Activated CD8-positive, alpha-beta memory T cell treated with anti-CD3 and anti-CD28 coated beads, Interleukin-2, amount 50 U/mL, for 24 hours (primary cell): ENCODE measurements around the gene KRT86.
"Not testable (repeated sequence)": the region's sequence is repeated elsewhere in the genome, so short reads cannot be mapped to it uniquely, and the experiment has no call there.

ENCODE experiments used
- DNase-seq: peaks from one replicate; pipeline ENCODE4 v3.0.0-alpha.2; 2020; ENCODE audit errors: extremely low read depth

Gene KRT86

DNA sequence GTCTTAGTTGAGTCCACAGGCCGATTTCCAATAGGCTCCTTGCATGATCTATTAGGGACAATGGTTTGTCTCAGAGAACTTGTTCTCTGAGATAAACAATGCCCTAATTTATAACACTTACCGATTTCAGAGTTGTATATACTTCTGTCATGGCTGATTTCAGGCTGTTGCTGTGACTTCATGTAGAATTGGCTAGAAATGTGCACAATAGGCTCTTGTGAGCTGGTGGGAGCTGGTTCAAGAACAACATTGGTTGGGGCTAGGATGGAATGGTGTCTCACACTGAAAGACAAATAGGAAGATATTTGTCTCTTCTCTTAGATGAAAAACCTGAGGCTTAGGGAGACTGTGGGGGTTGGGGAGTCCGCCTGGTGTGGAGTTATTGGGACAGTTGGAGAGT, 6.7 kb upstream of the KRT86 start:
- no peak for DNase-seq

DNA sequence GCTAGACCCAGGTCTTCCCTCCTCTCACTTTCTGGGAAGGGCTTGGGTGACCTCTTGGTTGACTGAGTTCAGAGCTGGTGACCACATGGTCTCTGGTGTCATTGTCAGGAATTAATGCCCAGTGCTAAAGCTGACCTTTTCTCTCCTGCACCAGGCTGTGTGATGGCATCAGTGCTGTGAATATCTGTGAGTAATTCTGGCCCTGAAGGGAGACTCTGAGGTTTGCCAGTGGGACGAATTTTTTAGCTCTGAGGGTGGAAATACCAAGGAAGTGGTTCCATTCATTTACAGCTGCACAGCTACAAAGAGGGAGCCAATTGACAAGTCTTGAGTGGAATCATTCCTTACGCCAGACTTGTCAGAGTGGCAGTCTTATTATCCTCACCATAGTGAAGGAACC, 6.2 kb upstream of the KRT86 start:
- no peak for DNase-seq

DNA sequence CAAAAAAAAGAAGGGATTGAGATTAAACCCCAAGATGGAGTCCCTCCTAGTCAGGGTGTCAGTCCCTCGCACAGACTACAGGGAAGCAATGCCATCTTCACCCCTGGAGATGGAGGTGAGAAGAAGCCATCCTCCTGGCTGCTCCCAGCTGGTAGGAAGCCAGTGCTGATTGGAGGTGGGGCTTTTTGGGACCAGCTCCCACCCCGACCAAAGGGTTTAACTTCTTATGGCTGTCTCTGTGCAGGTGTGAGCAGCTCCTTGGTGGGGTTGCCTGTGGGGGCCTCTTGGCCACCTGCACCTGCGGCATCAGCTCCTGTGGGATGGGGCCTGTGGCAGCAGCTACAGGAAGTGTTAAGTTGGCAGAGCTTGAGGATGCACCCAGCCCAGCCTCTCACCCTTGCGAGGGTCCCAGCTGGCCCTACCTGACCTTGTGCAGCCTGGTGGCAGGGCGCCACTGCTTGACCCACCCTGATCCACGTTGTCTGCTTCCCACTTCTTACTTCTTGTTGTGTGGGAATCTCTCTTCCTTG, 3.8 kb upstream of the KRT86 start:
- DNase-seq = no peak

DNA sequence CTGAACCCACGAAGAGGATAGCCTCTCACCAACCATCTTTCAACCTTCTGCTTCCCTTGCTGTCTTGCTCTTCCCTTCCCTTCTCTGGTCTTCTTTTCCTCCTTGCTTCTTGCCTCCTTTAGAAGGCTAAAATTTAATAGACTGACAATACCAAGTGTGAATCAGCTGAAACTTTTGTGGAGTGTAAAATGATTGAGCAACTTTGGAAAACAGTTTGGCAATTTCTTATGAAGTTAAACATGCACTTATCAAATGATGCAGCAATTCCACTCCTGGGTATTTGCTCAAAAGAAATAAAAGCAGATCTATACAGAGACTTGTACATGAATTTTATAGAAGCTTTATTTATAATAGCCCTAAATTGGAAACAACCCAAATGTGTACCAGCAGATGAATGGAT, 3.3 kb upstream of the KRT86 start:
- no peak for DNase-seq

DNA sequence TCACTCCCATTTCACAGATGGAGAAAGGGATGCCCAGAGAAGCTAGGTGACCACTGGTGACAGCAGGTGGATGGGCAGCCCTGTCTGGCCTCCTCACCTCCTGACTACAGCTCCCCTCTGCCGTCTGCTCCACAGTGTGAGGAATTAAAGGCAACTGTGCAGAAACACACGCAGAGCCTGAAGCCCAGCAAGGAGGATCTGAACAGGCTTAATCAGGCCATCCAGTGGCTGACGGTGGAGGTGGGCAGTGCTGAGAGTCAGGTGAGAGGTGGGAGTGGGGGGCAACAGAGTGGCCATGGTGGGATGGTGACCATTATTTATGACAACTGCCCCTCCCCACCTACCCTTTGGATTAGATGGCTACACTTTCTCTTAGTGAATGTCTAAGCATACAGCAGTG, 1.2 kb downstream of the KRT86 start:
- DNase-seq = no peak

DNA sequence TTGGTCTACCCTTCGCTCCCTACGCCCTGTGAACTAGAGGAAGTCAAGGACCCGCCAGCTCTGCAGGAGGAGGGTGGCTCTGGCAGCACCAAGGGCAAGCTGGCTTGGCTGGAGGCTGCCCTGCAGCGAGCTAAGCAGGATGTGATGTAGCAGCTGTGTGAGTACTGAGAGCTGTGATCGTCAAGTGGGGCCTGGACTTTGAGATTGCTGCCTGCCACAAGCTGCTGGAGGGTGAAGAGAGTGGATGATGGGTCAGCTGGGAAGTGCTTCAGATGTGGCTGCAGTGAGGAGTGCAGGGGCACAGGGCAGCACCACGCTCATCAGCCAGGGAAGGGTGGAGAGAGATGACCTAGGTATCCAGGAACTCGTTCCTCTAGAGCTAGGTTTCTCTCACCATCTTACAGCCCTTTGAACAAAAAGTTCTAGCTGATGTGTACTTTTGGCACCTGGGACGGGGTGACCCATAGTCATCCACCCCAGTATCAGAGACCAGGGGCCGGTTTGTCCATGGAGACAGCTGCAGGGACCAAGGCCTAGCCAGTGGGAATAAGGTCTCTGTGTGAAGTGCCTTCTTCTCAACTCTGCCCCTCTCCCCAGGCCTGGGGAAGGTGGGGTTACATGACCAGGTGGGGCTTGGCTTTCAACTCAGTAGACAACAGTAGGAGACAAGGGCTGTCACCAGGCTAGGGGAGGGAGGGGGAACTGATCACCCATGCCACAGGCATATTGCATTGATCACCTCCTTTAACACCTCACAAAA, 3.2 kb downstream of the KRT86 start:
- no peak for DNase-seq

DNA sequence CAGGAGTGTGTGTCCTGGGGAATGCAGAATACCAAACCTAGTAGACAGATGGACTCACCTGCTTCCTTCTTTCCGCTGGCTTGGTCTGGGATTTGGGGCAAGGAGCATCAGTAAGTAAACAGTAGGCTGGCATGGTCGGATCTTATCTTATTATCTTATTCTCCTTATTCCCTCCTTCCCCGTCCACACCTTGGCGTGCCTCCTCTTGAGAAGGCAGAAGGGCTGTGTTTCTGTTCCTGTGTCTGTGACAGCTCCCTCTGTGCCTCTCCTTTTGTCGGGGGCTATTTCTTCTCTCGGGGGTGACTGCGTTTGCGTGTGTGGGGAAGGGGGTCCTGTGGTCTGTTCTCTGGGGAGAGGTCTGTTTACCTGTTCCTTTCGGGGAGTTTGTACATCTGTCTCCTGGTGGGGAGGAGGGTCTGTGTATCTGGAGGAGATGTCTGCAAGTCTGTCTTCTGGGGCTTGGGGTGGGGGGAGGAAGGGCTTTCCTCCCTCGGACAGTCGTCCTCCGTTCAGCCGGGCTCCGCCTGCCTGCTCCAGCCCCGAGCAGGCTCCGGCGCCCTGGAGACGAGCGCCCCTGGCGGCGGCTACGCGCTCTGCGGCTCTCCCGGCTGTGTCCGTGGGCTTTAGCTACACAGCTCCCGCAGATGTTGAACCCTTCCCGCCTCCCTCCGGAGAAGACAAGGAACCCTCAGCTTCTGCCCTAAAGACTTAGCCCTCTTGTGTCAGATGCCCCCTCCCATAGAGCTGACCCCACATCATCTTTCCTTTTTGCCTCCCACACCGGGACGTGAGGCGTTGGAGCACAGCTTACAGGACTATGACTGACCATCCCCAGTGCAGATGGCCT, 4.4 kb downstream of the KRT86 start:
- peak; percentile 18 for DNase-seq

DNA sequence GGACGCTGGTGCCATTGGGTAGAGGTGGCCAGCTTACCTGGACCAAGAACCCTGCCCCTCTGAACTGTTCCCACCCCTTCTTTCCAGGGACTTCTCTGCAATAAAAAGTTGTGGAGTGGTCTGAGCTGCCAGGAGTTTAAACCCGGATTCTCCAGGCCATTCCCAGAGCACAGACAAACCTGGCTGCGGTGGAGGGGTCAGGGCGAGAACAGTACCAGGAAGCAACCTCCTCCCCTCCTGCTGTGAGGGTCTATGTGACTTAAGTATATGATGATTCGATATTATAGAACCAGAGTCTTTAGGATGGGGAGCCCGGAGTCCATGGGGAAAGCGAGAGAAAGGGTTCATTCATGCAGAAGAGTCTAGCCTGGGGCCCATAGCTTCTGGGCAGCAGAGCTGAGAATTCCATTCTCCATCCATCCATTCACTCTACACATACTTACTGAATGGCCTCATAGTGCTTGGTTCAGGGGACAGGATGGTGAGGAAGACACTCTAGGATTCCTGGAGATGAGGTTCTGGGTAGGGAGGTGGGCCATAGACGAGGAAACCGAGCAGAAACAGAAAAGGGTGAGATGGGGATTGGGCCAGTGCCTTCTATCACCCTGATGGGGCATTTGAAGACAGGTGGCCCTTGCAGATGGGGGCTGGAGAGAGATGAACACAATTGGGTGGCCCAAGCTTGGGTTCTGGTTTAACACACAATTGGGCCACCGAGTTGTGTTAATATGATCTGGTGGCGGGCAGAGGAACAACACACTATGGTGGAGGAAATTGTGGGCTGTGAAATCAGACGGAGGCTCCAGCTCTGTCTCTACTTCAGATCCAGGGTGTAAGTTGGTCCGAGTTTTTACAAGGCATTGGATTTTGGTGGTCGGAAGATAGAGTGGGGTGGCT, 5.2 kb downstream of the KRT86 start:
- no peak for DNase-seq

DNA sequence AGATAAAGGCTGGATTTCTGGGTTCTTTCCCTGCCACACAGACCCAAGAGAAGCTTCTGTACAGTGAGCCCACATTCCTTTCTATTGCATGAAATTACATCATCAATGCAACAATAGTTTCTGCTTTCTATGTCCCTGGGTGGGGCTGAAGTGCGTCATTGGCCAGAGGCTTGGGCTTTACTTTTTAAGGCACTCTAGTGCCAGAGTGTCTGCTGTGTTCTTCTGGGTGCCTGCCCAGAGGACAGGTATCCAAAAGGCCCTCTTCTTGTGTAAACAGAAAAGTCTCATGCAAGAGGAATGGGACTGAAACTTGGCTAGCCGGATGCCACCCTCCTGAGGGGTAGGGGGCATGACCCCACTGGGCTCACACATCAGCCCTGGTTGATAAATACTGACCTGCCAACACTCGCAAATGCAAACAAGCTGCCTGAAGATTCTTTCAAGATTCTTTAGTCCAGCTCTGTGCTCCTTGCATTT, 5.9 kb downstream of the KRT86 start:
- no peak for DNase-seq

DNA sequence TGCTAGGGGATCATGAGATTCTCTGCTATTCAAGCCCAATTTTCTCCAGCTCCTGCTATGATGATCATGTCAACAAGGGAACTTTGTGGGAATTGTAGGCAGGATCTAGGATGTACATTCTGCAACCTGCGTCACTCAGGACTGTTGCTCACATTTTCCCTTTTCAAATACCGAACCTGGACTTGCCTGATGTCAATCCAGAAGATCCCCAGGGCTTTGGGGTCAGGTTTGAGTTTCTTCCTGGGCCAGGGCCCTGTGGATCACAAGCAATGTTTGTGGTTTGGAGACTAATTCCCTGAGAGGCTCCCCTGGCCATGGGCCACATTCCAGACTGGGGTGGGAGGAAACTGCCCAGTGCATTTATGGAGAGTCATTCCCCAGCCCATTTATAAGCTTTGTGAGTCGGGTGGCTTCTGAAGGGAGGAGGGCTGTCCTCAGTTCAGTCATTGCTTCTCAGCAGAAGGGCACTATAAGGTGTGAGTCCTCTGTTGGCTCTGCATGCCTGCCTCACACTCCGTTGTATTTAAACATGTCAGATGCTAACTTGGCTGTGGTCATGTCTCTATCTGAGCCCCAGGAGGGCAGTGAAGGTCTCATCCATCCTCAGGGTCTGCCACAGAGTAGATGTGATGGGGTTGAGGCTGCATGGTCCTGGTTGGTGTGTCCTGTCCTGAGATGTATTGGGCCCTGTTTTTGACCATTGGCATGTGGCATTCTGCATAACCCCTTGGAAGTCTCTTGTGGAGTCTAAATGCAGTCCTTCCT, 6.5 kb downstream of the KRT86 start:
- no peak for DNase-seq

DNA sequence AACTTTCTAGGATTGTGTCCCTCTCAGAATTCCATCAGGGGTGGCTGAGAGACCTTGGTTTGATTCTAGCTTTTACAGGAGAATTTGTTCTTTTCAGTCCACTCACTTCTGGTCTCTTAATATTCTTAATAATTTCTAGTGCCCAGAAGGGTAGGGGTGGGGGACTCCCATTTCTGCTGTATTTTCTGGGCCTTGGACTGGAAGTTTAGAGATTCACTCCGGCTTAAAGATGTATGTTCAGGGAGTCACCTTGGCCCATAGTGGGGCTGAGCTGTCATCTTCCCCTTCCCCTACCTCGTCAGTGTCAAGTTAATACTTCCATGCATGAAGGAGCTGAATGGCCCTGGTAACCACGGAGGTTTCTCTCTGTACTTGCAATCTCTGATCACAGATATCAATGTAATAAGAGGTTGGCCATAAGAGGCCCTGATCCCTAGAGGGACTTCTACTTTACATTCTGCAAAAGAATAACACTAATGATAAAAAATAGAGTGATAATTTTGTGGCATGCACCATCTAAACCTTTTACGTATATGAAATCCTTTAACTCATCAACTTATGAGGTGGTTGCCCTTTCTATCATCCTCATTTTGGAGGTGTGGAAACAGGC, 10.2 kb downstream of the KRT86 start:
- no peak for DNase-seq

DNA sequence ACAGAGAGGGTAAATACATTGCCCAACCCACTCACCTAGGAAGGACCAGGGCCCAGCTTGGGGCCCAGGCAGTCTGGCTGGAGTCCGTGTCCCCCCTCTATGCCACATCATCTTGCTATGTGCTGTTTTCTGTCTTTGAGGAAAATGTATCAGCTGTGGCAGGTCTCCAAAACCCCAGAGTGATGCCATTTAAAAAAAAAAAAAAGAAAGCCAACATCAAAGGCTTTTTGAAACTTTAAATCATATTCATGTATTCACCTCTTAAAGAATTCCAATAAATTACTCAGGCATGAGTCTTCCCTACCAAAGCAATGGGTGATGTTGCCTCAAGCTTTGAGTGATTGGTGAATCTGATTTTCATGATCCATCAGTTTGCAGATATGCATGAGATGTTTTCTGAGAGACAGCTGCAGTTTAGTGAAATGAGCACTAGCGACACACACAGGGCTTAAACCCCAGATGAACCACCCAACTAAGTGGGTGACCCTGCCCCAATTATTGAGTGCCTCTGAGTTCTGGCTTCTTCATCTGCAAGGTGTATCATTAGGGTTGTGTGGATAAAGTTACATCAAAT, 10.8 kb downstream of the KRT86 start:
- DNase-seq = no peak

DNA sequence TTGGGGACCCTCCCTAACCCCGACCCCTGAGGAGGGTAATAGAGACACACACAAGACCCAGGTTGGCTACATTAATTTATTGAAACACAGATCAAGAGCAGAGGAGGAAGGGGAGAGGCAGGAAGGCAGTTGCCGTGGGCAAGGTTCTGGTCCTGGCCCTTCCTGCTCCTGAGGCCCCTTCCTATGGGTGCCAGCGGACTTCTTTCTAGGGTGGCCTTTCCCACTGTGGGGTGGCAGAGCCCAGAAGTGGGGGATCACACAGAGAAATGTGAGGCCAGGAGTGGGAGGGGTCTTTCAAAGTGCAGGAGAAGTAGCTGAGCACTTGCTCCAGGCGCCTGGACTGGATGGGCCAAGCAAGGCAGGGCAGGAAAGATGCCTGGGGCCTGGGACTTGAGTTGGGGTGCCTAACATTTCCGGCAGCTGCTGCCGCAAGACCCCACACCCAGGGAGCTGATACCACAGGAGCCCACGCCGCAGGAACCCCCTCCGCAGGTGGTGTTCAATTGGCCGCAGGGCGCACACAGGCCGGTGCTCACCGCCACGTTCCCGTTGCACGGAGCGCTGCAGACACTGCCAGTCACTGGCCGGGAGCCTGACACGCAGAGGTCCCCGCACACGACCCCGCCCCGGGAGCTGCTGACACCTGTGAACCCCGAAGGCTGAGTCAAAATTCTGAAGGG, 11.5 kb downstream of the KRT86 start:
- DNase-seq = no peak

DNA sequence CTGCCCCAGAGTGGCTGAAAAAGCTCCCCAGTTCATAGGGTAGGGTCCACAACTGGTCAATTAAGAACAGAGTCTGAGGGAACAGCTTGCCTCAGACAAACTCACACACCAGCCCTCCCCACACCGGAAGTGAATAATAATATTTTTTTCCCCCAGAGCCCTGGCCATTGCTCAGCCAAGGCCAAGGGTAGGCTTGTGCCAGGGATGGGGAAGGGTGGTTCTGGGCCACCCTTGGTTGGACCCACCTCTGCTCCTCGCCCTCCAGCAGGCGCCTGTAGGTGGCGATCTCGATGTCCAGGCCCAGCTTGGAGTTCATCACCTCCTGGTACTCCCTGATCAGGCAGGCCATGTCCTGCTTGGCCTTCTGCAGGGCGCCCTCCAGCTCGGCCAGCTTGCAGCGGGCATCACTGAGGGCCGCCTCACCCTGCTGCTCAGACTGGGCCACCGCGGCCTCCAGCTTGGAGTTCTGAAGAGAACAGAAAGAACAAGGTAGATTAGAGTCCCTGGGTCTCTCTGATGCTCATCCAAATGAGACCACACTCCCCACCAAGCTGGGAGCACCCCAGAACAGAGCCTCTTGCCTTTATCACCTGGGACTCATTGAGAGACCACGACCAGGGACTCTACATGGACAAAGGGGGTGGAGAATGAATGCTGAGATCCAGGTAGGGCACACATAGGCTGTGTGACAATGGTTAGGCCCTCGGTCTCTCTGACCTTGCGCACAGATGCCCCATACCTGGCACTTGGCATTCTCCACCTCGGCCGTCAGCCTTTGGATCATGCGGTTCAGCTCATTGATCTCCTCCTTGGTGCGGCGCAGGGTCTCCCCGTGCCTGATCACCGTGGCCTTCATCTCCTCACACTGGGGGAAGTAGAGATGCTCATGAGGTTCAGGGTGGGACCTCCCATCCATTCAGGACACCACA, 12.7 kb downstream of the KRT86 start:
- DNase-seq = not testable (repeated sequence)

DNA sequence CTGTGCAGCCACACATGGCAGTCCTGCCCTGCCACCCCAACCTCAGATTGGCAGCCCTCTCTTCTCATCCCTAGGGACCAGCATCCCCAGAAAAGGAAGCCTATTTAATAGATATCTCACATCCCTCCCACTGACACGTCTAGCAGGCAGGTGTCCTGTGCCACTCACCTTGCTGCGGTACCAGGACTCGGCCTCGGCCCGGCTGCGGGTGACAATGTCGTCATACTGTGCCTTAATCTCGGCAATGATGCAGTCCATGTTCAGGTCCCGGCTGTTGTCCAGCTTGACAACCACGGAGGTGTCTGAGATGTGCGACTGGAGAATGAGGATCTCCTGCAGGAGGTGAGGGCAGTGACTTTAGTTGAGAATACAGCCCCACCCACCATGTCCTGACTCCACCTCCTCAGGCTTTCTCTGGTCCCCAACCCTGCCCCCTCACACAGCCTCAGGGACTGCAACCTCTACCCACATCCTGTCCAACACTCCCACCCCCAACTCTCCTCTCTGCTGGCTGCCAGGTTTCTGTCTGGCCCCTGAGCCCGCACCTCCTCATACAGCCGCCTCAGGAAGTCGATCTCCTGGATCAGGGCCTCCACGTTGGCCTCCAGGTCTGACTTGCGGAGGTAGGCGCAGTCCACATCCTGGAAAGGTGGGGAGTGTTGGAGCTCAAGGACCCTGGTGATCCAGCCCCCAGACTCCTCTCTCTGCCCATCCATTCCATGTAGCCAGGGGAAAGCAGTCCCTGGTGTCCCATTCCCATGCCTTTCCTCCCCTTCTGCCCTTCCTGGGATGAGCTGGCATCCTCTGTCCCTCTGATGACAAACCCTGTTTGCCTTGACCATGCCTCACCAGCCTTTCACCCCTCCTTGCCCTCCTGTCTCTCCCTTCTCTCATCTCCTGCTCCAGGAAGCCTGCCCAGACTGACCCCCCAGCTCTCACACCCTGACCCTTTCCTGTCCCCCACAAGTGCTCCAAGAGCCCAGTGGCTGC, 13.7 kb downstream of the KRT86 start:
- DNase-seq = not testable (repeated sequence)

DNA sequence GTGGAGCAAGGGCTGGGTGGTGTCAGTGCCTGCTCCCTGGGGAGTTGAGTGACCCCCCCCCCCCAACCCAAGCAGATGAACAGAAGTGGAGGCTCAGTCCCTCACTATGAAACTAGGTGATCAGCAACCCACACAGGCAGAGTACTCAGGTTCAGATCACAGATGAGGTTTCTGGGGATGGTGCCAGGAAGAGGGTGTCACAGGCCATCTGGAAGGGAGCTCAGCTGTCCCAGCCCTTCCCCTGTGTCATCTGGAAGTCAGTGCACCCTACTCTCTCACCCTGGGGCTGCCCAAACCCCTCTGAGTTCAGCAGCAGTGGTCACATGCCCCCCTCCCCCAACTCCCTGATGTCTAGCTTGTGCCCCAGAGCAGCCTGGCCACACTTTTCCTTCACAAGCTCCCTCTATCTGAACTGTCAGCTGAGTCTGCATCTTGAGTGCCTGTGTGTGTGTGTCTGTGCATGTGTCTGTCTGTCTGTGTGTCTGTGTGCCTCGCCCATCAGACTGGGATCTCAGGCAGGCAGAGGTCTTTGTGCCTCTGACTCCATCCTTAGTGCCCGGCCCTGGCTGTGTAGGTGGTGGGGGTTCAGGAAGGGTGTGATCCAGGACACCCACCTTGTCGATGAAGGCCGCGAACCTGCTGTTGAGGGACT, 16.2 kb downstream of the KRT86 start:
- DNase-seq = not testable (repeated sequence)
